GM12891 (cell line): ENCODE measurements around the gene SENP3.

Source experiments
- POLR2A ChIP-seq: IDR thresholded peaks from 2 replicates; pipeline ENCODE4 v1.6.1; 2011; ENCODE audit warnings: low read depth, low read length, control low read depth
- POLR2AphosphoS5 ChIP-seq: IDR thresholded peaks from 2 replicates; pipeline ENCODE4 v1.6.1; 2011; ENCODE audit warnings: low read depth, low read length, control low read depth
- TAF1 ChIP-seq: IDR thresholded peaks from 2 replicates; pipeline ENCODE4 v1.6.1; 2011; ENCODE audit warnings: low read depth, low read length, control low read depth

DNA sequence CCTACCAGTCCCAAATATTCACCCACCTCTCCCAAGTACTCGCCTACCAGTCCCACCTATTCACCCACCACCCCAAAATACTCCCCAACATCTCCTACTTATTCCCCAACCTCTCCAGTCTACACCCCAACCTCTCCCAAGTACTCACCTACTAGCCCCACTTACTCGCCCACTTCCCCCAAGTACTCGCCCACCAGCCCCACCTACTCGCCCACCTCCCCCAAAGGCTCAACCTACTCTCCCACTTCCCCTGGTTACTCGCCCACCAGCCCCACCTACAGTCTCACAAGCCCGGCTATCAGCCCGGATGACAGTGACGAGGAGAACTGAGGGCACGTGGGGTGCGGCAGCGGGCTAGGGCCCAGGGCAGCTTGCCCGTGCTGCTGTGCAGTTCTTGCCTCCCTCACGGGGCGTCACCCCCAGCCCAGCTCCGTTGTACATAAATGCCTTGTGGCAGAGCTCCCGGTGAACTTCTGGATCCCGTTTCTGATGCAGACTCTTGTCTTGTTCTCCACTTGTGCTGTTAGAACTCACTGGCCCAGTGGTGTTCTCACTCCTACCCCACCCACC lies 47.8 kb upstream of the SENP3 start:
- TF ChIP-seq POLR2A (no peak), TAF1 (no peak), POLR2AphosphoS5 (peak; percentile 28; the same call in 1 of the 2 replicates)
